ENCODE results near the gene MEI1. TPM values are rescaled to one million over a fixed set of nuclear protein-coding genes. Genes with fewer than 3 reads are reported as not detected.

The MEI1 gene
- total and polyA plus RNA-seq, 9 of the 15 experiments (the other 6 are each of a cell fraction or from before 2014, with no cell fraction given) = 0.08 to 0.68 (median 0.18) TPM; not detected in 2

GRCh38 chr22:41688365-41689211 is 10.7 kb upstream of the MEI1 start, which contains the start of gene SNU13 (continued):
- TF ChIP-seq ZNF146 (CRISPR knock-in tag; IDR thresholded peaks at IDR 0.05; ENCODE audit: unreplicated experiment) (no peak), BCL6 (CRISPR knock-in tag; IDR thresholded peaks at IDR 0.05) (no peak), CTBP1 (IDR thresholded peaks at IDR 0.05; ENCODE audit: borderline replicate concordance) (peak; percentile 48), TGIF2 (CRISPR knock-in tag; IDR thresholded peaks at IDR 0.05) (0 out of 2 replicates have a peak, but pooled peaks have one; percentile 35), ZBTB11 (CRISPR knock-in tag; IDR thresholded peaks at IDR 0.05) (peak in 1 of 3 experiments; percentile 89; a peak in 2 of 6 replicates), SP1 (CRISPR knock-in tag; IDR thresholded peaks at IDR 0.05) (peak; percentile 65; the same call in 1 of the 2 replicates), RFX1 (IDR thresholded peaks at IDR 0.05) (no peak), KAT7 (CRISPR knock-in tag; IDR thresholded peaks at IDR 0.05; ENCODE audit: borderline replicate concordance) (0 out of 2 replicates have a peak, but pooled peaks have one; percentile 34), MAZ (CRISPR knock-in tag; conservative IDR thresholded peaks at IDR 0.05 in 1 of 2, IDR thresholded peaks at IDR 0.05 in 1 of 2) (peak; percentile 87 to 98), MAFG (tag; conservative IDR thresholded peaks at IDR 0.05) (peak; percentile 22; the same call in 1 of the 2 replicates), NFIC (IDR thresholded peaks at IDR 0.05) (peak; percentile 13; the same call in 1 of the 2 replicates), FUS (optimal IDR thresholded peaks at IDR 0.05; ENCODE audit: low read depth, low read length) (no peak), RBFOX2 (IDR thresholded peaks at IDR 0.05; ENCODE audit: low read depth, low read length) (peak; percentile 96)
- TF ChIP-seq, protein P1, sequence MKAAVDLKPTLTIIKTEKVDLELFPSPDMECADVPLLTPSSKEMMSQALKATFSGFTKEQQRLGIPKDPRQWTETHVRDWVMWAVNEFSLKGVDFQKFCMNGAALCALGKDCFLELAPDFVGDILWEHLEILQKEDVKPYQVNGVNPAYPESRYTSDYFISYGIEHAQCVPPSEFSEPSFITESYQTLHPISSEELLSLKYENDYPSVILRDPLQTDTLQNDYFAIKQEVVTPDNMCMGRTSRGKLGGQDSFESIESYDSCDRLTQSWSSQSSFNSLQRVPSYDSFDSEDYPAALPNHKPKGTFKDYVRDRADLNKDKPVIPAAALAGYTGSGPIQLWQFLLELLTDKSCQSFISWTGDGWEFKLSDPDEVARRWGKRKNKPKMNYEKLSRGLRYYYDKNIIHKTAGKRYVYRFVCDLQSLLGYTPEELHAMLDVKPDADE (conservative IDR thresholded peaks at IDR 0.05; ENCODE audit: control insufficient read depth, low read depth, low read length) = peak; percentile 70
- TF ChIP-seq, protein P2, sequence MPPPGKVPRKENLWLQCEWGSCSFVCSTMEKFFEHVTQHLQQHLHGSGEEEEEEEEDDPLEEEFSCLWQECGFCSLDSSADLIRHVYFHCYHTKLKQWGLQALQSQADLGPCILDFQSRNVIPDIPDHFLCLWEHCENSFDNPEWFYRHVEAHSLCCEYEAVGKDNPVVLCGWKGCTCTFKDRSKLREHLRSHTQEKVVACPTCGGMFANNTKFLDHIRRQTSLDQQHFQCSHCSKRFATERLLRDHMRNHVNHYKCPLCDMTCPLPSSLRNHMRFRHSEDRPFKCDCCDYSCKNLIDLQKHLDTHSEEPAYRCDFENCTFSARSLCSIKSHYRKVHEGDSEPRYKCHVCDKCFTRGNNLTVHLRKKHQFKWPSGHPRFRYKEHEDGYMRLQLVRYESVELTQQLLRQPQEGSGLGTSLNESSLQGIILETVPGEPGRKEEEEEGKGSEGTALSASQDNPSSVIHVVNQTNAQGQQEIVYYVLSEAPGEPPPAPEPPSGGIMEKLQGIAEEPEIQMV (tag; conservative IDR thresholded peaks at IDR 0.05; ENCODE audit: low read depth) = no peak

Measured in K562 (cell line).